H1 (cell line): ENCODE results near the gene PTX3.

Experiments used
- BCL11A ChIP-seq, 2 experiments: IDR thresholded peaks; one replicate each; pipeline ENCODE4 v1.6.1; 2011; ENCODE audit warnings: low read depth in 2 of 2, low read length in 2 of 2, mild to moderate bottlenecking in 2 of 2
- CEBPB ChIP-seq: IDR thresholded peaks from 2 replicates; pipeline ENCODE4 v1.6.1; 2012; ENCODE audit warnings: low read depth, low read length
- CHD2 ChIP-seq: IDR thresholded peaks from 2 replicates; pipeline ENCODE4 v1.6.1; 2012; ENCODE audit warnings: low read length, improper control_type of control experiment
- EP300 ChIP-seq, 2 experiments: IDR thresholded peaks; 1 replicate in 1 of 2; 2 replicates in 1 of 2; pipeline ENCODE4 v1.6.1; 2011 to 2012; ENCODE audit warnings: low read depth in 2 of 2, low read length in 2 of 2, mild to moderate bottlenecking in 2 of 2, borderline replicate concordance in 1 of 2, inconsistent platforms in 1 of 2, moderate library complexity in 1 of 2
- HDAC6 ChIP-seq: IDR thresholded peaks from one replicate; pipeline ENCODE4 v1.7.1; 2012; ENCODE audit warnings: low read depth, mild to moderate bottlenecking, inconsistent platforms, low read length, moderate library complexity
- JUND ChIP-seq: IDR thresholded peaks from 2 replicates; pipeline ENCODE4 v1.6.1; 2011; ENCODE audit warnings: mild to moderate bottlenecking, improper control_type of control experiment, low read length
- NRF1 ChIP-seq: IDR thresholded peaks from 2 replicates; pipeline ENCODE4 v1.6.1; 2011; ENCODE audit warnings: mild to moderate bottlenecking, low read depth, low read length, improper control_type of control experiment
- POLR2A ChIP-seq, 2 experiments: IDR thresholded peaks; 1 replicate in 1 of 2; 2 replicates in 1 of 2; pipeline ENCODE4 v1.6.1; 2011; ENCODE audit warnings: low read depth in 2 of 2, low read length in 2 of 2, mild to moderate bottlenecking in 2 of 2; ENCODE audit errors: control extremely low read depth in 1 of 2
- POLR2AphosphoS5 ChIP-seq: IDR thresholded peaks from 2 replicates; pipeline ENCODE4 v1.6.1; 2011; ENCODE audit warnings: low read depth, low read length
- RAD21 ChIP-seq, 2 experiments: IDR thresholded peaks in 1 of 2; conservative IDR thresholded peaks in 1 of 2; 2 replicates each; pipeline ENCODE4 v1.6.1; 2011; ENCODE audit warnings: low read depth in 2 of 2, low read length in 2 of 2, improper control_type of control experiment in 1 of 2, inconsistent platforms in 1 of 2, mild to moderate bottlenecking in 1 of 2, moderate library complexity in 1 of 2
- TAF1 ChIP-seq: IDR thresholded peaks from 2 replicates; pipeline ENCODE4 v1.6.1; 2011; ENCODE audit warnings: mild to moderate bottlenecking, low read depth, low read length
- TF ChIP-seq, protein P1 (sequence below): IDR thresholded peaks from 2 replicates; pipeline ENCODE4 v1.6.1; 2011; ENCODE audit warnings: low read depth, mild to moderate bottlenecking, low read length; ENCODE audit not compliant: insufficient read depth
- TF ChIP-seq, protein P2 (sequence below), 3 experiments: IDR thresholded peaks; 1 replicate in 2 of 3; 2 replicates in 1 of 3; pipeline versions ENCODE4 v1.5.1 to v1.6.1; 2011; ENCODE audit warnings: low read length in 3 of 3, mild to moderate bottlenecking in 3 of 3, inconsistent platforms in 2 of 3, low read depth in 1 of 3, moderate library complexity in 1 of 3; ENCODE audit not compliant: insufficient read depth in 1 of 3; ENCODE audit errors: control extremely low read depth in 1 of 3

DNA sequence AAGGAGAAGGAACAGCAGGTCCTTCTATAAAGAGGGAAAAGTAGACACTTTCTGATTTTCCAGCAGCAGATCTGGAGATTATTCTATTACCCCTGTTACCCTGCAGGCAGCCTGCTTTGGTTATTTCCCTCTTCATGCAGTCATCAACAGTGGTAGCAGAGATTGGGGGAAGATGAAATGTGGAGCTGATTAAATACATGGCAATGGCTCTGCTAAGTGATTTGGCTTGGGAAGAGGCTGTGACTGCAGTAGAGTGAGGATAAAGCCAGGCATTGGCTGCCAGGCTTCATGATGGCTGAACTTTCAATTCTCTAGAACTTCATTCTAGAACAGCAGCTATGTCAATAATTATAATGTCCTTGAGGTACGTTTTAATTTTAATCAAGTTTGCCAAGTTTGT lies 29.1 kb downstream of the PTX3 start:
- TF ChIP-seq HDAC6 (no peak), POLR2A (IDR thresholded peaks at IDR 0.05; ENCODE audit: control extremely low read depth in 1 of 2, low read depth in 2 of 2, low read length in 2 of 2) (no peak), EP300 (IDR thresholded peaks at IDR 0.05; ENCODE audit: borderline replicate concordance in 1 of 2, low read depth in 2 of 2, low read length in 2 of 2) (no peak), POLR2AphosphoS5 (no peak), CHD2 (no peak), BCL11A (IDR thresholded peaks at IDR 0.05; ENCODE audit: low read depth in 2 of 2, low read length in 2 of 2) (no peak), JUND (no peak), TAF1 (no peak), NRF1 (no peak), CEBPB (no peak), RAD21 (IDR thresholded peaks at IDR 0.05 in 1 of 2, conservative IDR thresholded peaks at IDR 0.05 in 1 of 2; ENCODE audit: low read depth in 2 of 2, low read length in 2 of 2) (no peak)
- TF ChIP-seq, protein P1, sequence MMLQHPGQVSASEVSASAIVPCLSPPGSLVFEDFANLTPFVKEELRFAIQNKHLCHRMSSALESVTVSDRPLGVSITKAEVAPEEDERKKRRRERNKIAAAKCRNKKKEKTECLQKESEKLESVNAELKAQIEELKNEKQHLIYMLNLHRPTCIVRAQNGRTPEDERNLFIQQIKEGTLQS: no peak
- TF ChIP-seq, protein P2, sequence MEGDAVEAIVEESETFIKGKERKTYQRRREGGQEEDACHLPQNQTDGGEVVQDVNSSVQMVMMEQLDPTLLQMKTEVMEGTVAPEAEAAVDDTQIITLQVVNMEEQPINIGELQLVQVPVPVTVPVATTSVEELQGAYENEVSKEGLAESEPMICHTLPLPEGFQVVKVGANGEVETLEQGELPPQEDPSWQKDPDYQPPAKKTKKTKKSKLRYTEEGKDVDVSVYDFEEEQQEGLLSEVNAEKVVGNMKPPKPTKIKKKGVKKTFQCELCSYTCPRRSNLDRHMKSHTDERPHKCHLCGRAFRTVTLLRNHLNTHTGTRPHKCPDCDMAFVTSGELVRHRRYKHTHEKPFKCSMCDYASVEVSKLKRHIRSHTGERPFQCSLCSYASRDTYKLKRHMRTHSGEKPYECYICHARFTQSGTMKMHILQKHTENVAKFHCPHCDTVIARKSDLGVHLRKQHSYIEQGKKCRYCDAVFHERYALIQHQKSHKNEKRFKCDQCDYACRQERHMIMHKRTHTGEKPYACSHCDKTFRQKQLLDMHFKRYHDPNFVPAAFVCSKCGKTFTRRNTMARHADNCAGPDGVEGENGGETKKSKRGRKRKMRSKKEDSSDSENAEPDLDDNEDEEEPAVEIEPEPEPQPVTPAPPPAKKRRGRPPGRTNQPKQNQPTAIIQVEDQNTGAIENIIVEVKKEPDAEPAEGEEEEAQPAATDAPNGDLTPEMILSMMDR (IDR thresholded peaks at IDR 0.05; ENCODE audit: control extremely low read depth in 1 of 3, insufficient read depth in 1 of 3, low read depth in 1 of 3, low read length in 3 of 3): no peak
